ENCODE measurements around the gene FAM110A.
"Not testable (repeated sequence)": the region's sequence is repeated elsewhere in the genome, so short reads cannot be mapped to it uniquely, and the experiment has no call there.

The FAM110A gene

DNA sequence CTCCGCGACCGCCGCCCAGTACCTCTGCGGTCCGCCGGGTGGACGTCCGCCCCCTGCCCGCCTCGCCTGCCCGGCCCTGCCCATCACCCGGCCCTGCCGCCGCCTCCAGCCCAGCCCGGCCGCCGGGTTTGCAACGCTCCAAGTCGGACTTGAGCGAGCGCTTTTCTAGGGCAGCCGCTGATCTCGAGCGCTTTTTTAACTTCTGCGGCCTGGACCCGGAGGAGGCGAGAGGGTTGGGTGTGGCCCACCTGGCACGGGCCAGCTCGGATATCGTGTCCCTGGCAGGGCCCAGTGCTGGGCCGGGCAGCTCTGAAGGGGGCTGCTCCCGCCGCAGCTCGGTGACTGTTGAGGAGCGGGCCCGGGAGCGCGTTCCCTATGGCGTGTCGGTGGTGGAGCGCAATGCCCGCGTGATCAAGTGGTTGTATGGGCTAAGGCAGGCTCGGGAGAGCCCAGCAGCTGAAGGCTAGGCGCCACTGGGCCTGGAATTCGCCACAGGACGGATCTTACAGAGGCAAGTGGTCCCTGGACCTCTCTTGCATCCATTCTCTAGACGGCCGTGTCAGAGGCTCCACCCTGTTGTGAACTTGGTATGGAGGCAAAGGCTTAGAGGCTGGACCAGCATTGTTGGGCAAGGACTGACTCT is 11.8 kb downstream of the FAM110A start:
- no peak for DNase-seq

DNA sequence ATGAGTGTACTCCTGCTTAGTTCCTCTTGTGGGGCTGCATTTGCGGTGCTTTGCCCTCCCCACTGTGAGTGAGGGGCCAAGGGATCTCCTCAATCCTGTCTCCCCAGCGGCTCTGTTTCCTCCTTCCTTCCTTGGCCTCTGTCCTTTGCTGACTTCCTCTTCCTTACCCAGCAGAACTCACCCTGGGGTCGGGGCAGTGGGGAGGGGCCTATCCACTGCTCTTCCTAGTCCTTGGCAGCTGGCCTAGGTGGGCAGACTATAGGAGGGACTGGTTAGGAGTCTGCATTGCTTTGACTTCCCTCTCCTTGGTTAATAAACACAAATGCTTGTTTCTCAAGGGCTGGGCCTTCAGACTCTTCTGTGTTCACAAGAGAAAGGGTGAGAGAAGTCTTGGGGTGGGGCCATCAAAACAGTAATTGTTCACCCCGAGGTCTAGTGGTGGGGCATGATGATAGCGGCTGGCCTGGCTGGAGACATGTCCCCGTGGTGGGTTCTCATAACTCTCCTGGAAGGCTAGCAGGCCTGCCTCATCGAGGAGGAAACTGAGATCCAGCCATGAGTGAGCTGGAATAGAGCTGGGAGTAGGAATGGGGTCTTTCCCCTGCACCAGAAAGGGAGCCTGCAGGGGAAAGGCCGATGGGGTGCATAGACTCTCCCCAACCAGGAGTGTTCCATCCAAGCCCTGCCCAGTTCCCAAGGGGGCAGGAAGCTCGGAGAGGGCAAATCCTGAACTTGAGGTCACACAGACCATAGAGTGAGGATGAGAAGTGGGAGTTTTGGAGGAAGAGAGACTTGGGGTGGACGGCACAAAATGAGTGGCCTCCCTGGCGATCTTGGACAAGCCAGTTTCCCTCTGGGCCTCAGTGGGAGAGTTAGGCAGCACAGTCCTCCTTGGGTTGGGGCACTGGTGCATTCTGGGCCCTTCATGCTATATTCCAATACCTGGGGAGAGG is 12.7 kb downstream of the FAM110A start:
- DNase-seq: no peak

DNA sequence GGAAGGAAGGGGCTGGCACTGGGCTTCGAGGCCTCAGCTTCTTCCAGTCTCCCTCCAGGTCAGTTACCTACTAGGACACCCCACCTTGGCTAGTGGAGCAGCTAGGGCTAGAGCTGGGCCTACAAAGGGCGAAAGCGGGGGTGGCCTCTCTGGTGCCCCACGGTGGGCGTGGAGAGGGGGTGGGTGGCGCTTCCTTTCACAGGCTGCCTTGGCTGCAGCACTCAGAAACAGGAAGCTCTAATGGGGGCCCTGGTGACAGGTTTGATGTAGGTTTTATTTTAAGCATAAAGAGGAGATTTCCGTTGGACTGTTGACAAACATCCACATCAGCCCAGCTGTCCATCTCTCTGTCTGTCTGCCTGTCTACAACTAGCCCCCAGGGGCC is 13.4 kb downstream of the FAM110A start:
- DNase-seq: no peak

DNA sequence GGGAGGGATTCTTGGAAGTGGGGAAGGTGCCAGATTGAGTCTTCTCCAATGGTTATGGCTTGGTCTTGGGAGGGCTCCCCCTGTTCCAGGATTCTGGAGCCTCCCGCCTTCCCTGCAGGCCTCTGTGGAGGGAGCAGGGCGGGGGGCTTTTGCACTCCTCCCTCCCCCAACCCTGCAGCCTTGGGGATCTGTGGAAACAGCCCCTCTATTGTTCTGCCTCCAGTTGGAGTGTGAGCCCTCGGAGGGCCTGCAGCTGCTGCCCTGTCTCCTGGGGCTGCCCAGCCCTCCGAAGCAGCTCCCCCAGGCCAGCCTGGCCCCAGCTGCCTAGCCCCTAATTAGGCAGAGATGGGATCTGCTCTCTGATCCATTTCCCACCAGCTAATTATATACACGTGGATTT is 14.7 kb downstream of the FAM110A start:
- DNase-seq: no peak

DNA sequence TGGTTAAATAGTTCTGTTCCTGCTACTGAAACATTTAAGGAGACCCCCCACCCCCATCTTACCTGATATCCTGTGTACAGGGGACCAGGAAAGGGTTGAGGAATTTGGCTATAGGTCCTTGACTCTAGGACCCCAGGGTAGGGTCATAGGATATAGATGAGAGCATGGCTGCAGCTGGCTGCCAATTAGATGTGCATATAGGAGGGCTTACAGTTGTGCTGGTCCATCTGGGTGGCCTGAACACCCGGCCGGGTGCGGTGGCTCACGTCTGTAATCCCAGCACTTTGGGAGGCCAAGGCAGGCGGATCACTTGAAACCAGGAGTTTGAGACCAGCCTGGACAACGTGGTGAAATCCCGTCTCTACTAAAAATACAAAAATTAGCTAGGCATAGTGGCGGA is 15.2 kb downstream of the FAM110A start:
- not testable (repeated sequence) for DNase-seq

DNA sequence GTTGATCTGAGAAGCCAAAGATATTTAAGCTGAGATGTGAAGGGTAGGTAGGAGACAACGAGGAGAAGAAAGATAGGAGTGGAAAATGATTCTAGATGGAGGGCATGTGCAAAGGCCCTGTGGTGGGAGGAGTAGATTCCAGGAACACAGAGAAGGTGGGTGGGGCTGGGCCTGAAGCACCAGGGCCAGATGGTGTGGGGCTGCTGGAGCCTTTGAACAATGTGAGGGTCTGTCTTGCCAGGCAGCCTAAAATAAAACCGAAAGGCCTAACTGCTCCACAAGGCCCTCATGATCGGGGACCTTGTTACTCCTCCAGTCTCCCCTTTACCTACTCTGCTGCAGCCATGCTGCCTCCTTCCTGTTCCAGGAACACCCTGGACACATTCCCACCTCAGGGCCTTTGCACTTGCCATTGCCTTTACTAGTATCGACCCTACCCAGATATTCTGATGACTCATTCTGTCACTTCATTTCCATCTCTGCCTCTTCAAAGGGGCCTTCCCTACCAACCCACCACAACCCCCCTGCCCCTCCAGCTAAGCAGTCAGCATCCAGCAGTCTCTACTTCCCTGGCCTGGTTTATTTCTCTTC is 20.0 kb downstream of the FAM110A start:
- no peak for DNase-seq

DNA sequence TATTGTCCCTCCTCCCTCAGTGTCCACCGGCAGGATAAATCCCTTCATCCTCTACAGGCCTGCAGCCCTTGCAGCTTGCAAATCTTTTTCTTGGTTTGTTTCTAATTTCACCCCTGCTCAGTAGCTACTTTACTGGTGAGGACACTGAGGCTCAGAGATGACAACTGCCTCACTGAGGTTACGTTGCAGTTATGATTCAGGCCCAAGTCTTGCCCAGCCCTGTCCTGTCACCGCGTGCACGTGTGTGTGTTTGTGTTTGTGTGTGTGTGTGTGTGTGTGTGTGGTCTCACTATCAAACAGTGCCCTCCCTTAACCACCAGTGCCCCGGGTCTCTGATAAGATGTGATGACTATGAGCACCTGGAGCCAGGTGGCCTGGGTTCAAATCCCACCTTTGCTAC is 21.1 kb downstream of the FAM110A start:
- DNase-seq: no peak

DNA sequence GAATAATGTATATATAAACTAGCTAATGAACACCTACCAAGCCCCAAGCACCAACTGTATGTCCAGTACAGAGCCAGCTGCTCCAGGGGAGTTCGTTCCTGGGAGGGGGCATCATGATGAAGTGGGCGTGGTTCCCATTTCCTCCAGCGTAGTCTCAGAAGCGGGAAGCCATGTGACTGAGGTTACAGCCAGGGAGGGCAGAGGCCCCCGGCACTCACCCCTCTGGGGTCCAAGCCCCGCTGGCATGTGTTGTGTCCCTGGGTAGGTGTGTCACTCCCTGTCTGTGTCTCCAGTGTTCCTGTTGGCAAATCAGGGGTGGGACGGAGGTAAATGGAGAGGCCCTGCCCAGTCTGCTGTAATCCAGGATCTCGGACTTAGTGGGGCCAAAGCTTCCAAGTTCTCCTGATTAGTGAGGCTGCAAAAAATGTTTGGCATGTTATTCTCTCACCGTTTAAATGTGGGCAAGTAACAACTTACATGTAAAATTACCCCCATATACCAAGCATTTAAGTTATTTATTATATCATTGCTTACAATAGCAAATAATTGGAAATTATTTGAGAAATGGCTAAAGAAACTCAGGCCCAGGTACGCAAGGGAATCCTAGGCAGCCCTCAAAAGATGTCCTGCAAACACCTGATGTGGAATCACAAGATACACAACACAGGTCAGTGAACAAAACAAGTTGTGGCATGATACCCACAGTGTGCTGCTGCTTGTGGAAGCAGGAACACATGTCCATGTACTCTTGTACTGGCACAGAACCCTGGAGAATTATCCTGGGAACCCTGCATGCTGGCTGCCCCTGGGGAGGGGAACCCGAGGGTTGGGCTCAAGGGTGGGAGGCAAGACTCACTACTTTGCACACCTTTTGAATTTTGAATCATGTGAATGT is 22.2 kb downstream of the FAM110A start:
- no peak for DNase-seq

DNA sequence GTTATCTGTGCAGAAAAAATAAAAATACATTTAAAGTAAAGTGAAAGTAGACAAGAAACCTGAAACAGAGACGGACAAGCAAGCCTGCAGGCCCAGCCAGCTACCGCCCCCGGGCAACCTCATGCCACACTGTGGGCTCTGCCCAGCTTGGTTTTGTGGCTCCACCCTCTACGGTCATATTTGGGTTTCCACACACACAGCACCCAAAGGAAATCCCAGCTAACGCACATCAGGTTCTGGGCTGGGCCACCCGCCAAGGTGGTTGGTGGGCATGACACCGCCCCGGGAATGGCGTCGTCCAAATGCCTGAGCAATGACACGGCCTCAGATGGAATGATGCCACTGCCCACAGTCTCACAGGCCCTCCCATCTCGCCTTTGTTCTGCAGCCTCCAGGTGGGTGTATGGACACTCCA is 22.9 kb downstream of the FAM110A start:
- peak; percentile 93 for DNase-seq

DNA sequence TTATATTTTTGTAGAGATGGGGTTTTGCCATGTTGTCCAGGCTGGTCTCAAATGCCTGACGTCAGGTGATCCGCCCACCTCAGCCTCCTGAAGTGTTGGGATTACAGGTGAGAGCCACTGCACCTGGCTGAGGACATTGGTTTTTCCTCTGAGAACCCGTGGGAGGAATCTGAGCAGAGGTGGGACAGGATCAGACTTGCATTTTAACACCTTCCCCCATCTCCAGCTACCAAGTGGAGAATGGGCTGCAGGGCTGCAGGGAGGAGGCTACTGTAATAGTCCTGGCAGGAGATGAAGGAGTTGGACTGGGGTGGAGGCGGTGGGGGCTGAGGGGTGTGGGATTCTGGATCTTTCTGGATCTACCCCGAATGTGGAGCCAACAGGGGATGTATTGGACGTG is 24.5 kb downstream of the FAM110A start:
- no peak for DNase-seq

DNA sequence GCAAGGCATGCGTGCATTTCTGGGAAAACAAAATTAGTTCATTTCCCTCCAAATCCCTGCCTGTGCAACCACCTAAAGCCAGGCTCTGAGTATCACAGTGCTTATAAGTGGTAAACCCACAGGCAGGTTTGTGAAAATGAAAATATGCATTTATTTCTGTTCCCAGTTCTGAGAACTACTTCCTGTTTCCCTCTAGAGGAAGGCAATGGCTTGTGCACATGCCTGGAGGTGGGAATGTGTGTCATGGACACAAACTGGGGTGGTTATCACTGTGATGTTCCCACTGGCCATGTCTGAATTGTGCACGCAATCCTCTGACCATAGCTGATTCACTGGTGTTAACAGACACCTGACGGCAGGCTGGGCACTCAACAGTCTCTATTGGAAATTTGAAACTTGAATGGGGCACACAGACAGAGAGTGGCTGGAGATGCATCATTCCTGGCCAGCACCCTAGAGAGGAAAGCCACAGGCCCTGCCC is 26.3 kb downstream of the FAM110A start:
- DNase-seq: no peak

DNA sequence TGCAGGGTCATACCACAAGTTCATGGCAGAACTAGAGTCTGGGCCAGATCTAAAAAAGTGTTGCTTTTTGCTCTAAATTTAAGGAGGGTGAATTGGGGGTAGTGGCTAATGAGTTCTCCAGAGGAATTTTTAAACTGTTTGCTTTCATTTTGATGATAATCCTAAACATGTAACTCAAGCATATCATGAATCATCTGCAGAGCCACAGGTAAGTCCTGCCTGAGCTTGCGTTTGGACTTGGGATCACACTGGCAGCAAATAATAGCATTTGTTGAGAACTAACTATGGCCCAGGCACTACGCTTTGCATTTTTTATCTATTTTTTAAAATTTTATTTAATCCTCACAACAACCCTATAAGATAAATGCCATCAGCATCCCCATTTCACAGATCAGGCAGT is 27.4 kb downstream of the FAM110A start:
- DNase-seq: no peak

DNA sequence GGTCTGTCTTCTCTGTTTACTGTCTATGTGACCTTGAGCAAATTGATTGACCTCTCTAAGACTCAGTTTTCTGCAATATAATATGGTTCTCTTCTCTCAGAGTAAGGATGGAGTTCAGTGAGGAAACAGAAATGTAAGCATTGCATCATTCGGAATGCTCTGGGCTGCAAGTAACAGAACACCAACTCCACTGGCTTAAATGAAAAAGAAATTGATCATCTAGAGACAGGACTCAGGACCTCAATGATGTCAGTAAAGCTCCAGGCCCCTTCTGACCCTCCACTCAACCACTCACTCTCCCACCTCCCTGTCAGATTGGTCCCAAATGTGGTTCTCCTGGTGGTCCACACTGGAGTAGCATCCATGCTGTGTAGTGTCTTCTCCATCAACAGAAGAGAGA is 31.9 kb downstream of the FAM110A start:
- DNase-seq: no peak

DNA sequence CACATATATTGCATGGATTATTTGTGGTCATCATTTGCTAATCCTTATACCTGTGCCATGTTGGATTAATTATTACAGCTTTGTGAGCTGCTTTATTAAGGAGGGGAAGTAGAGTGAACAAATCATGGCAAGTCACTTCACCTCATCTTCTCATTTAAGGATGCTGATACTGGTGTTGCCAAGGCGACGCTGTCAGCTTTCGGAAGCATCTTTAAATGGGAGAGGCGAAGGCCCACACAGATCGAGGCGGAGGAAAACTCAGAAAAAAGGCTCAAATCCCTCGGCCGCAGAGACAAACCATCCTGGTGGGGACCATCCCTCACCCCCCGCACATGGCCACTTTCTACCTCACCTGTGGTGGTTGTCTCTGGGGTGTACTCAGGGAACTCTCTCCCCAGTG is 34.8 kb downstream of the FAM110A start:
- DNase-seq: no peak

DNA sequence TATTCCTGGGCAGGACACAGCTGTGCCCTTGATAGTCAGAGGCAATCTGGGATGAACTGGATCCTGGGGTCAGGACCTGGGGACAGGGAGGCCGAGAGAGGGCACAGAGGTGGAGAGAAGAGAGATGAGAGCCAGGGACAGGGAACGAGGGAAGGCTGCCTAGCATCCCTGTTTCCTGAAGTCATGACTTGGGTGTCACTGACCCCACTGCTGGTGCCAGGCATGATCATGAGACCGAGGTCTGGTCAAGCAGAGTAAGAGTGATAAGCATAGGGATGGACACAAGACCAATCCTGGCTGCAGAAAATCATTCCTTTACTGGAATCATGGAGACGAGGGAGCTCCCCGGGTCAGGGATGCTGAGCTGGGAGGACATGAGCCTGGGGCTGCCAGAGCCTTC is 36.1 kb downstream of the FAM110A start:
- DNase-seq: no peak

DNA sequence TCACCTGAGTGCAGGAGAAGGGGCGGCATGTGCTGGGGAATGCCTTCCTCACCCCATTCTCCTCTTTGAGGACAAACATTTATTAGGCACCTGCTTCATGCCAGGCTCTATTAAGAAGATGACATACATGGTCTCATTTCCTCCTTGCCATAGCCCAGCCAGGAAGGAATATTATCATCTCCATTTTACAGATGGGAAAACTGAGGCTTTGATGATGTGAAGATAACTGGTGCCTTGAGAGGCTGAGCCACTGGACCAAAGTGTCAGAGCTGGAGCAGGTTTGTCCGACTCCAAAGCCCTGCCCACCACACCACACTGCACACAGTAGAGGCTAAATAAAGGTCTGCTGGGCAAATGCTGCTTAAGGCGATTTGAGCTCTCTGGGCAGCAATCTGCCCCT is 37.2 kb downstream of the FAM110A start:
- DNase-seq: no peak

DNA sequence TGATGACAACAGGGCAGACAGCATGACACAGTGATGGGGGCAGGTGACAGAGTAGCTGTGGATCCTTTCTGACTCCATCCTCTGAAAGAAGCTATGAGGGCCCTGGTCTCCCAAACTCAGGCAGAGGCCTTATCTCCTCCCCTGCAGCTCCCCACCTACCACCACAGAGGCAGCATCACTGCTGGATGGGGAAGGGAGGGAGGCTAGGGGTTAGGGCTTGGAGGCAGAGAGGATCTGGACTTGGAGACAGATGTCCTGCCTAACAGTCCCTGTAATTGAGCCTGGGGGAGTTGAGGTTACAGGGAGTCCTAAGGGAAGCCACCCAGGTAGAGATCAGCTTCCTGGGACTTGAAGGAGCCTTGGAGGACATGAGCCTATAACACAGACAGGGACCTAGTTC is 37.9 kb downstream of the FAM110A start:
- no peak for DNase-seq

DNA sequence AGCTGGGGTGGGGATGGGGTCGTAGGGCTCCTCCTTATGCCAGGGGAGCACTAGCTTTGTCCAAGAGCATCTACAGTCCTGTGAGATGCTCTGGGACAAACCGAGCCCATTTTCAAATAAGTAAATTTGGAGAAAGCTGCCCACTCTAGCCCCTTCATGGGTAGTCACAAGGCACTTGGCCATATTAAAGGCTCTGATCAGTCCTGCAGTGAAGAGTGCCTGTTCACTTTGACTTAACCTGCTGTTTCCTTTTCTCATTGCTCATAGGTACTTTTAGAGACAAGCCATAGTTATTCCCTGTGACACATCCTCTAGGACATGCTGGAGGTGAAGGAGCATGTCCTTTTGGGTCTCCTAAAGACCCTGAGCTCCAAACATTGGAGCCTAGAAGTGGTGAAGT is 38.4 kb downstream of the FAM110A start:
- no peak for DNase-seq

DNA sequence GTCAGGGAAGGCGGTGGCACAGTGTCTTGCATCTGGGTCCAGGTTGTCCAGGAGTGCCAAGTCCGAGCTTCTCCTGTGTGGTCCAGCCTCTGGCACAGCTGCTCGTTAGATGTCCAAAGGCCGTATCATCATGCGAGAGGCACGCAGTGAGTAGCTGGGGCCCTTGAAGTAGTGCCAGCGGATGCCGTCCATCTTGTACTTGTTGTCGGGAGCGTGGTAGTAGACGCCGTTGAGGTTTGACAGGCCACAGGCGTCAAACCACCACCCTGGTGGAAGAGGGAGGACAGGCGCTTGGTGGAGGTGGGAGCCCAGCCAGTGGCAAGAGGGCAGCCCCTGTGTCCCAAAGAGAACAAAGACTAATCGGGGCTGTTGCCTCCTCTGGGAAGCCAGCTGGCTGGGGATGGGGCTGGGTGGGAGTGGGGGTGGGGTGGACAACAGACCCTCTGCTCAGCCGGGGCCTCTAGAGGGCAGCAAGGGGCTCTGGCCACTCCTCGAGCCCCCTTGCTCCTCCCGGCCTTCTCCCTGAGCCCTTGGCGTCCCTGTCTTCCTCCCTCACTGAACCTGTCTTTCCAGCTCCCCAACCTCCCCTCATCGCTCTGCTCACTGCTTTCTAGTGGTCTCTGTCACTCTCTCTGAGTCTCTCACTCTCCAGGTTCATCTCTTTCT is 39.5 kb downstream of the FAM110A start:
- DNase-seq: no peak

DNA sequence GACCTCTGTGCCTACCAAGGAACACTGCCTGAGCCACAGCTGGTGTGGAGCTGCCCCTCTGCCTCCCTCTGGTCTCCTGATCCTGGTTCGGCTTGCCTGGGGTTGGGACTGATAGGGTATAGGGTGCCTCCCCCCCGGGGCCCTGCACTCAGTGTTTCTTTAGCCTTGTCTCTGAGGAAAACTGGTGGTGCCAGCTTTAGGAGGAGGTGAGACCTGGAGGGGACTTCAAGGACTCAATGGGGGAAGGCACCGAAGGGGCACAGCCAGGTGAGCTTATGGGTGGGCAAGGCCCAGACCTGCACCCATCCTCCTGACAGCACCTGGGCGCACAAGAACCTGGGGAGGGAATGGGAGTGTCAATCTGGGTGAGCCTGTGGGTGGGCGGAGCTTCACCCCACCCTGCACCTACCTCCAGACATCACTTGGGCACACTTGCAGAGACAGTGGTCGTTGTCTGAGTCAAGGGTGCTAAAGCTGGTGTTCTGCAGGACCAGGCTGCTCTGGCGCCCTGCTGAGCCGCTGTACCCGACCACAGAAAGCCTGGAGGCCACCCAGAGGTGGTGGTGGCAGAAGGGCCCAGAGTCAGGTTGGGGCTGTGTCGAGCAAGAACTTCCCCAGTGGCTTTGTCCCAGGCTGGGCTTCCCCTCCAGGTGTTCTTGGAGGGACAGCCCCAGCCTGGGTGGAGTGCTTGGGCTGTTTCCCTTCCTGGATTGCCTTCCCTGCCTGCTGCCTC is 40.5 kb downstream of the FAM110A start:
- no peak for DNase-seq

DNA sequence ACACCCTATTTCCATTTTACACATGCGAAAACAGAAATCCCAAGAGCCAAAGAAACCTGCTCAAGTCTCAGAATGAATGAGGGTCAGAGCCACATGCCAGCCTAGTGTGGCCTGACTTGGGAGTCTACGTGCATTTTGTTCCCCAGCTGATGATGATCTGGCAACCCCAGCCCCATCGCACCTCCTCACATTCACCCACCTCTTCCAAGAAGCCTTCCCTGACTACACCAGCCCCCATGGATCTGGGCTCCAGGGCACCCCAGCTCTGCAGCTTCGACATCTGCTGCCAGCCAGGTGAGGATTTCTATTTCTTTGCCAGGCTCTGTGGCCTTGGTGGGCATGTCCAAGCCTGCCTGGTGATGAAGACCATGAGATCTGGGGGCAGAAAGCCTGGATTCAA is 41.6 kb downstream of the FAM110A start:
- DNase-seq: no peak

DNA sequence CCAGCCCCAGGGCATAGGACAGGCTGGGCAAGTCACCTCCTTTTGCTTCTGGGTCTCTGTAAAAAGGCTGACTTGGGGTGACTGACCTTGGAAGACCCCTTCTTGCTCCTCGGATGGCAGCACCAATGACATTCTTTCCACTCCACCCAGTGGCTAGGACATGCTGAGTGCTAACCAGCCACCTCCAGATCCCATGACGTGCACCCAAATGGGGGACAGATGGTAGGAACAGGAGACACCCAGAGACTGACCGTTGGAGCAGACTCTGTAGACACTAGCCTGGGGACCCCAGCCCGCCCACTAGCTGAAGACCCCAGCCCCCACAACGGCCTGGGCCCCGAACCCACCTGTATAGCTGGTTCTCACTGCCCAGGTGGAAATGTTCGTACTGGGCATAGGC is 44.3 kb downstream of the FAM110A start:
- no peak for DNase-seq
